ENCODE measurements around the gene HERC4.

GRCh38 chr10:68118657-68119056 lies 43.6 kb upstream of the HERC4 start:
- no peak for TF ChIP-seq CTCF (IDR thresholded peaks at IDR 0.05; ENCODE audit: poor library complexity, severe bottlenecking)
- TF ChIP-seq POLR2AphosphoS5 (IDR thresholded peaks at IDR 0.05), result no peak
- TF ChIP-seq EP300 (conservative IDR thresholded peaks at IDR 0.05; ENCODE audit: poor library complexity, severe bottlenecking), result no peak
- TF ChIP-seq TAF1 (IDR thresholded peaks at IDR 0.05; ENCODE audit: low read depth), result no peak
